ENCODE measurements around the gene EFNA3. TPM values are rescaled to one million over a fixed set of nuclear protein-coding genes. Genes with fewer than 3 reads are reported as not detected.

EFNA3 gene
- total RNA-seq, 1 donor from 2014 or later: 0.43 TPM

DNA sequence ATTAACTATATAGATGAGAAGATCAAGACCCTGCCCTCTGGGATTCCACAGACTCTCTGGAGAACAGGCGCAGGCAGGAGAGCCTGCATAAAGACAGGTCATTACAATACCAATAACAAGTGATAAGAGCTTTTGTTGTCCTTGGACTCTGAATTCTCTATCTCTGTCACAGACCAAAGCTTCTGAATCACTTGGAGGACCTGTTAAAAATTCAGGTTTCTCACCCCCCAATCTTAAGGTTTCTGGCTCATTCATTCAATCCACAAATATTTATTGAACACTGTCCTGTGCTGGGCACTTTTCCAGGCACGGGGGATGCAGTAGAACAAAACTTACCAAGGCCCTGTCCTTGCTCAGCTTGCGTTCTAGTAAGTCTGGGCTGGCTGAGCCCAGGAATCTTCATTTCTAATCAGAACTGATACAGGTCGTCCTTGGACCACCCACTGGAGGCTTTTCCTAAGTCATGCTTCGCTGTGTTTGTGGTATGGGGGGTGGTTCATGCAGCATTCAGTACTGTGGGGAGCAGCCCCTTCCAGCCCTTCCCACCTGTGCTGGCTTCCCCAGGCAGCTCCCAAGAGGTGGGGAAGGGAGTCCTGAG is 13.7 kb upstream of the EFNA3 start:
- DNase-seq (ENCODE audit: low spot score) (no peak), ATAC-seq (no peak)

- ATAC-seq: no peak
- no peak for DNase-seq (ENCODE audit: low spot score)
Measured at GRCh38 chr1:155066777-155067176, 11.9 kb upstream of the EFNA3 start.

DNA sequence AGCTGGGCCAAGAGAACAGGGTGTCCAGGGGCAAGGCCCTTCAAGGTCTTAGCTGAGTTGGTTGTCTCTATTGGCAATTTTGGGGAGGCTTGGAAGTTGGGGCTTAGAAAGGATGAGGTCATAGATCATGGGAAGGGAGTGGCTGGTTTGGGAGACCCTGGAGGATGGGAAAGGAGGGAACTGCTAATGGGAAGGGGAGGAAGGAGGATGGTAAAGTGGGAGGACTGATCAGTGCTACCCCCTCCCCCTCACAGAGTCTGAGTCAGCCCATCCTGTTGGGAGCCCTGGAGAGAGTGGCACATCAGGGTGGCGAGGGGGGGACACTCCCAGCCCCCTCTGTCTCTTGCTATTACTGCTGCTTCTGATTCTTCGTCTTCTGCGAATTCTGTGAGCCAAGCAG is 10.0 kb upstream of the EFNA3 start:
- no peak for ATAC-seq
- no peak for DNase-seq (ENCODE audit: low spot score)

DNA sequence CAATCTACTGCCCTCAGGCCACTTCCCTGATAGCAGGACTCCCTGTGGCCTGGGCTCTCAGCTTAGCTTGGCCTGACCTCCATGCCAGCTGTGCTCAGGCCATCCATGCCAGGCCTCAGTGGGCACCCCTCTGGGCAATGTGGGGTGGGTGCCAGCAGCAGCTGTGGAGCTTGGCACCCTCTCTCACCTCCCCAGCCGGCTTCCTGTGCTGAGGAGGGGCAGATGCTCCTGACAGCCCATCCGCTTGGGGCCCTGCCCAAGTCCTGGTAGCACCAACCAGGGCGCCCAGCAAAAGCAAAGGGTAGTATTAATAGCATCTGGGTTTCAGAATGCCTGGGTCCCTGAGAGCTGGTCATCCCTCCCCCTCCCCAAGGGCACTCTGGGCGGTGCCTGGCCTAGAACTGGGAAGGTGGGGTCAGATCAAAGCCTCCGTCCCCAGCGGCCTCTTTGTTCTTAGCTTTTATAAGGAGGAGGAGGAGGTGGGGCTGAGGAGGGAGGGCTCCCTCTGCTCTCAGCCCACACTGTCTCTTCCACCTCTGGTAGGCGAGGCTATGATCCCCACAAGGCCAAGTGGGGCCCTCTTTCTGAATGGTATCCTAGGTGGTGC is 9.0 kb upstream of the EFNA3 start:
- DNase-seq (ENCODE audit: low spot score) (no peak), ATAC-seq (no peak)

DNA sequence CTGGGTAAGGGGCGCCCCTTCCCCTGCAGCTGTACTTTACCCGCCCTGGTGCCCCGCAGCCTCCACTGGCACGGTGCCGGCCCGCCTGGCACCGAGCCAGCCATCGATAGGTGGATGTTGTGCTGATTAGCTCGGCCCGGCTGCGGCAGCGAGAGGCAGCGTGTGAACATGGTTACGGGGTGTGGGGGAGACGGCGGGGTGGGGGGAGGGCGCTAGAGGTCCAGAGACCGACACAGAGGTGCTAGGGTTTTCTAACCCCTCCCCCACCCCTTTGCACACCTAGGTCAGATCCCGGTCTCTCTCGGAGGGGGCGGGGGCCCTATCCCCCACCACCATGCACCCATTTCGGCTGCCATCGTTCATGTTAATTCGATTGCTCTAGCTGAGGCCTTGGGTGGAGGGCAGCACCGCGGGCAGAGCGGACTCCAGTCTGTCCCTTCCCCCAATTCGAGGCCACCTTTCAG is 8.4 kb upstream of the EFNA3 start:
- no peak for DNase-seq (ENCODE audit: low spot score)
- ATAC-seq: peak; percentile 17

DNA sequence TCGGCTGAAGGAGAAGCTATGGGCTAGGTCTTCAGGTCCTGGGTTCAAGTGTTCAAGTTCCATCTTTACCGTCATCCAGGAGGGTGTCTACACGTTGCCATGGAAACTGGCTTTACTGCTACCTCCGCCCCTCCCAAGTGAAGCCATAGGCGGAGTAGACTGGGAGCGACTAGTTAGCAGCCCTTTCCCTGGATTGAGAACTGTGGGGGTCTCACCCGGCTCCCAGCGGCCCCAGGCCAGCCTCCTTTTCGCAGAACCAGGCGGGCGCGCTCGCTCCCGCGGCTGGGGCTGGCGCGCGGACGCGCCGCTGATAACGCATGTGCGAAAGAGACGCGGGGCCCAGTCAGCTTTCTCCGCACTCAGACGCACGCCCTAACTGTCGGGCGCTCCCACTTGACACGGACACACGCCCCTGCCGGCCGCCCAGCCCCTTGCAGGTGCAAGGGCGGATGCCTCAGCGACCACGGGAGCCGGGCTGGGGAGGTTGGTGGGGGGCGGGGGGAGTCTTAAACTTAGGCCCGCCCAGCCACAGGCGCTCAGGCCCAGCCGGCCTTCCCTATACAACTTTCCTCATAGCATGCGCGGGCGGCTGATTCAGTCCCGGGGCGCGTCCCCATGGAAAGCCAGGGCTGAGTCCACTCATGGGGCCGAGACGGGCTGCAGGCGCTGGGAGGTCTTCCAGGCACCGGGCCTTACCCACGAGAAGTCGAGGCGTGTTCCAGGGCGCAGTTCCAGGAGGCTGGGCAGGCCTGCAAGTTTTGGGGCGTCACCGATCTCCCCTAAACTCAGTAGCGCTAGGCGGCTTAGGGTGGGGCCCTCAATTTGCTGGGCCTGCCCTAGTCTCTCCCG is 7.7 kb upstream of the EFNA3 start:
- peak; percentile 82 for ATAC-seq
- DNase-seq (ENCODE audit: low spot score): no peak

DNA sequence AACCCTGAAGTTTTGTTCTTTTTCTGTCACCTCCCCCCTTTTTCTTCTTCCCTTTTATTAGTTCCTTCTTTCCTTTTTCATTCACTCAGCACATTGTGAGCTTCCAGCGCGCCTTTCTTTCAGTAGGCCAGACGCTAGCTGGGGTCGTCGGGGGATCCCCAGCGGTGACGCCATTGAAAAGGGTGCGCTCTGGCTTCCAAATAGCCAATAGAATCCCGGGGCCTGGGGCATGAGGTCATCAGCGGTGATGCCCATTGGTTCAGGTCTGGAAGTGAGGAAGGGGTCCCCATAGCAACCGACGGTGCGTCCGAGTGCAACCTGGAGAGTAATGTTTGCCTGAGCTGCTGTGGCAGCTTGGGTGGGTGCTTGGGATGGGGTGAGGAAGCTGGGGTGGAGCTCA is 6.9 kb upstream of the EFNA3 start:
- DNase-seq (ENCODE audit: low spot score) (no peak), ATAC-seq (no peak)

GRCh38 chr1:155072531-155073289 is 5.9 kb upstream of the EFNA3 start:
- ATAC-seq (no peak), DNase-seq (ENCODE audit: low spot score) (no peak)

DNA sequence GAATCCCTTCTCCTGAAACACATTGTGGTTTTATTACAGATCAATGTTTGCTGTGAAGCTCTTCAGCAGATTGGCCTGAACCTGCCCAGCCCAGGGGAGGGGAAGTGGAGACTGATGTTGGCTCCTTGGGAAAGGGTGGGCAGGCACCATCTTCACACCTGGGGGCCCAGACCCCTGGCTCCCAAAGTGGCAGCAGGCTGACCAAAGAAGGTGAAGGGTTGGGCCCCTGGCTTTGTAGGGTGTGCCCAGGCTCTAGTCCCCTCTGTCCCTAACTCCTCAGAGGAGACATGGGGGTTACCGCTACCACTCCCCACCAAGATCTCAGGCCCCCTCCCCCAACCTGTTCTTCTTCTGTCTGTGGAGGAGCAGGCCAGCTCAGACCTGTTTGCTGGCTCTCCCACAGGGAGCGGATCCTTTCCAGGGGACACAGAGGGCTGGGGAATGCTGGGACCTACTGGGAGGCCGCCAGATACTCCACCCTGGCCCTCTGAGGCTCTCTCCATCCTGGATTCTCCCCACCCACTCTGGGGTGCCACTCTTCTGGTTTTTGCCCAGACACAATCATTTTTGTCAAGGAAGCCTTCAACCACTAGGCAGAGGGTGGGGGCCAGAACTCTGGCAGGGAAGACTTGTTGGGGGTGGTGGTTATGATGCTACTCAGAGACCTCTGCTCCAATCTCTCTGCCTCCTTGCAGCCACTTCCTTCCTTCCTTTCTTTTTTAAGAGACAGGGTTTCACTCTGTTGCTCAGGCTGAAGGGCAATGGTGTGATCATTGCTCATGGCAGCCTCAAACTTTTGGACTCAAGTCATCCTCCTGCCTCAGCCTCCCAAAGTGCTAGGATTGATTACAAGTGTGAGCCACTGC is 5.0 kb upstream of the EFNA3 start:
- ATAC-seq (no peak), DNase-seq (ENCODE audit: low spot score) (no peak)

DNA sequence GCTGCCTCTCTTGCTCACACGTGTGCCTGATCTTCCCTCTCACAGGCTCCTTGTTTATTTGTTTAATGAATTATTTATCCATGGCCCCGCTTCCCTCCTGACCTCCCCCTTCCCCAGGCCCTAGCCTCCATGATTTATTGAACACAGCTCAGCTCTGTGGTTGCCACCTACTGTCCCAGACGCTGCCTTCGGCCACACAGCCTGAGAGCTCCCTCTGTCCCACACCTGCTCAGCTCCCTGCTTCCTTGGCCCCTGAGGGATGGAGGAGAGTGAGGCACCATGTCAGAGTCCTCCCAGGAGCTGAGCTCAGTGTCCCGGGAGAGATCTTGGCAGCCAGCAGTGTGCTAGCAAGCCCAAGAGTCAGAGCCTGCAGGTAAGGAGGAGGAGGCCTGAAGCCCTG is 3.1 kb upstream of the EFNA3 start:
- DNase-seq (ENCODE audit: low spot score): no peak
- no peak for ATAC-seq

GRCh38 chr1:155076371-155076770 is 2.3 kb upstream of the EFNA3 start:
- ATAC-seq (no peak), DNase-seq (ENCODE audit: low spot score) (no peak)

DNA sequence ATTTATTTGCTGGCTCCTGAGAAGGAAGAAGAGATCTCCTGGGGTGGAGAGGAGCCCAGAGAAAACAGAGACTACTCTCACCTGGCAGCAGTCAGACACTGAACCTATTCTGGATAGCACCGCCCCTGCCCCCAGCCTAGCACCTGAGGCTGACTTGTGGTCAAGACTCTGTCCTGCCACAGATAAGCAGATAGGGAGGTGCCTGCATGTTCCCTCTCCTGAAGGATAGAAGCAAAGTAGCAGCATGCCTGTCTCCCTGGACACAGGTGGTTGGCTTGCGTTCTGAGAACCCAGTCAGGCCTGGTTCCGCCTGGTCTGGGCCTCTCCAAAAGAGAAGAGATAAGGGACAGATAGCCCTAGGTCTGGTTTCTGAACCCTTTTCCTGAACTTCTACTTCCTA is 1.3 kb upstream of the EFNA3 start:
- DNase-seq (ENCODE audit: low spot score) (no peak), ATAC-seq (no peak)

- no peak for ATAC-seq
- no peak for DNase-seq (ENCODE audit: low spot score)
Measured at GRCh38 chr1:155077758-155078445, 735 bp upstream of the EFNA3 start.

- no peak for DNase-seq (ENCODE audit: low spot score)
- ATAC-seq: peak; percentile 1
Measured at GRCh38 chr1:155079210-155079486, 511 bp downstream of the EFNA3 start.

- ATAC-seq (no peak), DNase-seq (ENCODE audit: low spot score) (no peak)
Measured at GRCh38 chr1:155079487-155080311, 1.1 kb downstream of the EFNA3 start.

- no peak for DNase-seq (ENCODE audit: low spot score)
- no peak for ATAC-seq
Measured at GRCh38 chr1:155080312-155081228, 1.9 kb downstream of the EFNA3 start.

- ATAC-seq (no peak), DNase-seq (ENCODE audit: low spot score) (no peak)
Measured at GRCh38 chr1:155081472-155082300, 3.0 kb downstream of the EFNA3 start.
